Liver (tissue), 9 donors: ENCODE measurements around the gene ATXN1. TPM values are rescaled to one million over a fixed set of nuclear protein-coding genes. Genes with fewer than 3 reads are reported as not detected.

Experiments
- DNase-seq: peaks from one replicate; pipeline ENCODE4 v3.0.0-alpha.2; 2017; ENCODE audit warnings: low spot score
- H3K27ac ChIP-seq, 2 donors: one replicate each; pipeline ENCODE4 v1.7.0; 2013; ENCODE audit warnings: inconsistent platforms in 2 of 2, low read length in 2 of 2, control low read depth in 1 of 2, low read depth in 1 of 2, mild to moderate bottlenecking in 1 of 2
- H3K27me3 ChIP-seq, 4 donors: one replicate each; pipeline versions ENCODE4 v1.6.1 to v1.7.0; 2013; ENCODE audit warnings: low read length in 3 of 4, inconsistent platforms in 1 of 4, mild to moderate bottlenecking in 1 of 4, moderate library complexity in 1 of 4; ENCODE audit not compliant: control insufficient read depth in 4 of 4, insufficient read depth in 4 of 4
- H3K36me3 ChIP-seq, 4 donors: one replicate each; pipeline versions ENCODE4 v1.6.1 to v1.7.0; 2013; ENCODE audit warnings: low read length in 3 of 4, mild to moderate bottlenecking in 3 of 4, low read depth in 1 of 4, moderate library complexity in 1 of 4; ENCODE audit not compliant: control insufficient read depth in 4 of 4, insufficient read depth in 3 of 4
- H3K4me1 ChIP-seq, 4 donors: one replicate each; pipeline versions ENCODE4 v1.6.1 to v1.7.0; 2013; ENCODE audit warnings: low read length in 3 of 4, mild to moderate bottlenecking in 3 of 4, moderate library complexity in 1 of 4; ENCODE audit not compliant: control insufficient read depth in 4 of 4, insufficient read depth in 4 of 4
- H3K4me3 ChIP-seq, 3 donors: one replicate each; pipeline versions ENCODE4 v1.6.1 to v1.7.0; 2013; ENCODE audit warnings: low read length in 3 of 3, control low read depth in 1 of 3, low read depth in 1 of 3, mild to moderate bottlenecking in 1 of 3
- H3K9ac ChIP-seq, 2 donors: one replicate each; pipeline ENCODE4 v1.7.0; 2013; ENCODE audit warnings: low read length in 2 of 2, mild to moderate bottlenecking in 2 of 2, moderate library complexity in 2 of 2, control low read depth in 1 of 2, low read depth in 1 of 2
- H3K9me3 ChIP-seq, 4 donors: one replicate each; pipeline versions ENCODE4 v1.6.1 to v1.7.0; 2013; ENCODE audit warnings: low read length in 3 of 4; ENCODE audit not compliant: control insufficient read depth in 4 of 4
- EGR1 ChIP-seq, 2 donors: IDR thresholded peaks; 2 replicates each; pipeline ENCODE4 v1.6.1; 2016 to 2018; ENCODE audit warnings: antibody characterized with exemption in 2 of 2, low read depth in 2 of 2
- FOXA1 ChIP-seq: IDR thresholded peaks from 2 replicates; pipeline ENCODE4 v1.6.1; 2016; ENCODE audit warnings: antibody characterized with exemption
- FOXA2 ChIP-seq: IDR thresholded peaks from 2 replicates; pipeline ENCODE4 v1.6.1; 2016; ENCODE audit warnings: antibody characterized with exemption
- GABPA ChIP-seq, 2 donors: IDR thresholded peaks in 1 of 2; conservative IDR thresholded peaks in 1 of 2; 2 replicates each; pipeline ENCODE4 v1.6.1; 2016; ENCODE audit warnings: antibody characterized with exemption in 2 of 2, mild to moderate bottlenecking in 1 of 2, moderate library complexity in 1 of 2
- HNF4A ChIP-seq, 2 donors: conservative IDR thresholded peaks; 2 replicates each; pipeline ENCODE4 v1.6.1; 2016; ENCODE audit warnings: antibody characterized with exemption in 2 of 2, mild to moderate bottlenecking in 2 of 2
- HNF4G ChIP-seq: IDR thresholded peaks from 2 replicates; pipeline ENCODE4 v1.6.1; 2016; ENCODE audit warnings: antibody characterized with exemption
- JUND ChIP-seq, 2 donors: IDR thresholded peaks; 2 replicates each; pipeline ENCODE4 v1.6.1; 2016; ENCODE audit warnings: antibody characterized with exemption in 2 of 2
- NR2F2 ChIP-seq: IDR thresholded peaks from 2 replicates; pipeline ENCODE4 v1.6.1; 2016; ENCODE audit warnings: antibody characterized with exemption
- RAD21 ChIP-seq, 2 donors: IDR thresholded peaks; 2 replicates each; pipeline ENCODE4 v1.6.1; 2016; ENCODE audit warnings: antibody characterized with exemption in 2 of 2, mild to moderate bottlenecking in 2 of 2
- RXRA ChIP-seq, 2 donors: IDR thresholded peaks; 2 replicates each; pipeline ENCODE4 v1.6.1; 2017 to 2018; ENCODE audit warnings: antibody characterized with exemption in 2 of 2, mild to moderate bottlenecking in 1 of 2
- SP1 ChIP-seq: IDR thresholded peaks from 2 replicates; pipeline ENCODE4 v1.6.1; 2018; ENCODE audit warnings: antibody characterized with exemption, mild to moderate bottlenecking
- TAF1 ChIP-seq: conservative IDR thresholded peaks from 2 replicates; pipeline ENCODE4 v1.6.1; 2016; ENCODE audit warnings: antibody characterized with exemption, mild to moderate bottlenecking
- YY1 ChIP-seq: IDR thresholded peaks from 2 replicates; pipeline ENCODE4 v1.6.1; 2016; ENCODE audit warnings: antibody characterized with exemption, mild to moderate bottlenecking
- polyA plus RNA-seq, 2 donors: library from polyadenylated mRNA; stranded (reverse) in 1 of 2; unstranded in 1 of 2; fragments of 200-250 nt in 1 of 2; fragments of >200 nt in 1 of 2; fragmentation: Nextera tagmentation in 1 of 2; extraction: Ambion mirVana in 1 of 2; gene quantifications; one replicate each; pipeline versions ENCODE4 v1.2.1 to v1.2.3, GENCODE V29; 2013 to 2015
- total RNA-seq, 2 donors: library from RNA; depleted of rRNA; stranded (reverse); fragments of >200 nt; gene quantifications; one replicate each; pipeline ENCODE4 v1.2.3, GENCODE V29; 2014
- TF ChIP-seq, protein P1 (sequence below): IDR thresholded peaks from 2 replicates; pipeline ENCODE4 v1.6.1; 2016; ENCODE audit warnings: antibody characterized with exemption, mild to moderate bottlenecking
- TF ChIP-seq, protein P2 (sequence below): IDR thresholded peaks from 2 replicates; pipeline ENCODE4 v1.6.1; 2016; ENCODE audit warnings: antibody characterized with exemption
- TF ChIP-seq, protein P3 (sequence below): IDR thresholded peaks from 2 replicates; pipeline ENCODE4 v1.6.1; 2016; ENCODE audit warnings: antibody characterized with exemption
- TF ChIP-seq, protein P4 (sequence below): fragments of 150-350 bp; IDR thresholded peaks from 2 replicates; pipeline ENCODE4 v1.5.1; 2017; ENCODE audit warnings: improper control_type of control experiment, low read depth, low read length; ENCODE audit not compliant: missing input control
- TF ChIP-seq, protein P5 (sequence below): IDR thresholded peaks from 2 replicates; pipeline ENCODE4 v1.6.1; 2016; ENCODE audit warnings: antibody characterized with exemption
- donor health status: healthy.
- donor health status: healthy.
- donor health status: healthy.
- donor health status: healthy.
- donor health status: healthy.

The ATXN1 gene
- total and polyA plus RNA-seq, 4 donors = 4.3 to 29.7 (median 8.2) TPM

DNA sequence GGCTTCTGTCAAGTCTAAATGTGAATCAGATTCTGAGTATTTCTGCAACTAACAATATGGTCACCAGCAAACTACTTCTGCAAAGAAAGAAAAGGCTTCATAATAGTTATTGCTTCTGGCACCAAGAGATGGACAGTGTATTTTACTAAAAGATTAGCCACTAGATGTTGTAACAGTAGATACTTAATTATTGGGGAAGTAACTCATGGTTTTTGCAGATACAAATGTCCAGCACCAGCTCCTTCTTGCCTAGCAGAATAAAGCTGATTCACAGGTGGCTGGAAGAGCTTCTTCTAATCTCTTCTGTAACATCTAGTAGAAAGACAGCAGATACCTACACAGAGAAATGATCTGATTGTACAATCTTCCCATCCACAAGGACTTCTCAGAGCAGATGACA lies 21.2 kb downstream of the ATXN1 start:
- Histone ChIP-seq H3K9ac (no peak overlapping the region), H3K9me3 (no peaks in the 10 kb centered on the region), H3K27me3 (no peaks in the 10 kb centered on the region), H3K27ac (no peak overlapping the region), H3K4me3 (no peak overlapping the region), H3K36me3 (no peaks in the 10 kb centered on the region), H3K4me1 (peaks cover 0 to 10% (median 3%) of the 10 kb centered on the region in 4 donors)
- TF ChIP-seq, protein P1, sequence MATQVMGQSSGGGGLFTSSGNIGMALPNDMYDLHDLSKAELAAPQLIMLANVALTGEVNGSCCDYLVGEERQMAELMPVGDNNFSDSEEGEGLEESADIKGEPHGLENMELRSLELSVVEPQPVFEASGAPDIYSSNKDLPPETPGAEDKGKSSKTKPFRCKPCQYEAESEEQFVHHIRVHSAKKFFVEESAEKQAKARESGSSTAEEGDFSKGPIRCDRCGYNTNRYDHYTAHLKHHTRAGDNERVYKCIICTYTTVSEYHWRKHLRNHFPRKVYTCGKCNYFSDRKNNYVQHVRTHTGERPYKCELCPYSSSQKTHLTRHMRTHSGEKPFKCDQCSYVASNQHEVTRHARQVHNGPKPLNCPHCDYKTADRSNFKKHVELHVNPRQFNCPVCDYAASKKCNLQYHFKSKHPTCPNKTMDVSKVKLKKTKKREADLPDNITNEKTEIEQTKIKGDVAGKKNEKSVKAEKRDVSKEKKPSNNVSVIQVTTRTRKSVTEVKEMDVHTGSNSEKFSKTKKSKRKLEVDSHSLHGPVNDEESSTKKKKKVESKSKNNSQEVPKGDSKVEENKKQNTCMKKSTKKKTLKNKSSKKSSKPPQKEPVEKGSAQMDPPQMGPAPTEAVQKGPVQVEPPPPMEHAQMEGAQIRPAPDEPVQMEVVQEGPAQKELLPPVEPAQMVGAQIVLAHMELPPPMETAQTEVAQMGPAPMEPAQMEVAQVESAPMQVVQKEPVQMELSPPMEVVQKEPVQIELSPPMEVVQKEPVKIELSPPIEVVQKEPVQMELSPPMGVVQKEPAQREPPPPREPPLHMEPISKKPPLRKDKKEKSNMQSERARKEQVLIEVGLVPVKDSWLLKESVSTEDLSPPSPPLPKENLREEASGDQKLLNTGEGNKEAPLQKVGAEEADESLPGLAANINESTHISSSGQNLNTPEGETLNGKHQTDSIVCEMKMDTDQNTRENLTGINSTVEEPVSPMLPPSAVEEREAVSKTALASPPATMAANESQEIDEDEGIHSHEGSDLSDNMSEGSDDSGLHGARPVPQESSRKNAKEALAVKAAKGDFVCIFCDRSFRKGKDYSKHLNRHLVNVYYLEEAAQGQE = no peak
- TF ChIP-seq, protein P2, sequence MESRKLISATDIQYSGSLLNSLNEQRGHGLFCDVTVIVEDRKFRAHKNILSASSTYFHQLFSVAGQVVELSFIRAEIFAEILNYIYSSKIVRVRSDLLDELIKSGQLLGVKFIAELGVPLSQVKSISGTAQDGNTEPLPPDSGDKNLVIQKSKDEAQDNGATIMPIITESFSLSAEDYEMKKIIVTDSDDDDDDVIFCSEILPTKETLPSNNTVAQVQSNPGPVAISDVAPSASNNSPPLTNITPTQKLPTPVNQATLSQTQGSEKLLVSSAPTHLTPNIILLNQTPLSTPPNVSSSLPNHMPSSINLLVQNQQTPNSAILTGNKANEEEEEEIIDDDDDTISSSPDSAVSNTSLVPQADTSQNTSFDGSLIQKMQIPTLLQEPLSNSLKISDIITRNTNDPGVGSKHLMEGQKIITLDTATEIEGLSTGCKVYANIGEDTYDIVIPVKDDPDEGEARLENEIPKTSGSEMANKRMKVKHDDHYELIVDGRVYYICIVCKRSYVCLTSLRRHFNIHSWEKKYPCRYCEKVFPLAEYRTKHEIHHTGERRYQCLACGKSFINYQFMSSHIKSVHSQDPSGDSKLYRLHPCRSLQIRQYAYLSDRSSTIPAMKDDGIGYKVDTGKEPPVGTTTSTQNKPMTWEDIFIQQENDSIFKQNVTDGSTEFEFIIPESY = no peak
- TF ChIP-seq SP1 (no peak), JUND (IDR thresholded peaks at IDR 0.05) (no peak), GABPA (IDR thresholded peaks at IDR 0.05 in 1 of 2, conservative IDR thresholded peaks at IDR 0.05 in 1 of 2) (no peak), HNF4G (no peak), RAD21 (IDR thresholded peaks at IDR 0.05) (no peak), EGR1 (IDR thresholded peaks at IDR 0.05; ENCODE audit: low read depth in 2 of 2) (no peak), RXRA (IDR thresholded peaks at IDR 0.05) (no peak), HNF4A (conservative IDR thresholded peaks at IDR 0.05) (no peak), NR2F2 (no peak), TAF1 (no peak), FOXA2 (no peak), FOXA1 (no peak), YY1 (no peak)
- TF ChIP-seq, protein P3, sequence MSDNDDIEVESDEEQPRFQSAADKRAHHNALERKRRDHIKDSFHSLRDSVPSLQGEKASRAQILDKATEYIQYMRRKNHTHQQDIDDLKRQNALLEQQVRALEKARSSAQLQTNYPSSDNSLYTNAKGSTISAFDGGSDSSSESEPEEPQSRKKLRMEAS = no peak
- TF ChIP-seq, protein P4, sequence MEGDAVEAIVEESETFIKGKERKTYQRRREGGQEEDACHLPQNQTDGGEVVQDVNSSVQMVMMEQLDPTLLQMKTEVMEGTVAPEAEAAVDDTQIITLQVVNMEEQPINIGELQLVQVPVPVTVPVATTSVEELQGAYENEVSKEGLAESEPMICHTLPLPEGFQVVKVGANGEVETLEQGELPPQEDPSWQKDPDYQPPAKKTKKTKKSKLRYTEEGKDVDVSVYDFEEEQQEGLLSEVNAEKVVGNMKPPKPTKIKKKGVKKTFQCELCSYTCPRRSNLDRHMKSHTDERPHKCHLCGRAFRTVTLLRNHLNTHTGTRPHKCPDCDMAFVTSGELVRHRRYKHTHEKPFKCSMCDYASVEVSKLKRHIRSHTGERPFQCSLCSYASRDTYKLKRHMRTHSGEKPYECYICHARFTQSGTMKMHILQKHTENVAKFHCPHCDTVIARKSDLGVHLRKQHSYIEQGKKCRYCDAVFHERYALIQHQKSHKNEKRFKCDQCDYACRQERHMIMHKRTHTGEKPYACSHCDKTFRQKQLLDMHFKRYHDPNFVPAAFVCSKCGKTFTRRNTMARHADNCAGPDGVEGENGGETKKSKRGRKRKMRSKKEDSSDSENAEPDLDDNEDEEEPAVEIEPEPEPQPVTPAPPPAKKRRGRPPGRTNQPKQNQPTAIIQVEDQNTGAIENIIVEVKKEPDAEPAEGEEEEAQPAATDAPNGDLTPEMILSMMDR = no peak
- TF ChIP-seq, protein P5, sequence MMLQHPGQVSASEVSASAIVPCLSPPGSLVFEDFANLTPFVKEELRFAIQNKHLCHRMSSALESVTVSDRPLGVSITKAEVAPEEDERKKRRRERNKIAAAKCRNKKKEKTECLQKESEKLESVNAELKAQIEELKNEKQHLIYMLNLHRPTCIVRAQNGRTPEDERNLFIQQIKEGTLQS = no peak
- DNase-seq = no peak
